Sigmoid colon (tissue), 7 donors: Measurements from ENCODE around the gene TLNRD1. TPM values are rescaled to one million over a fixed set of nuclear protein-coding genes. Genes with fewer than 3 reads are reported as not detected.

ENCODE experiments used
- DNase-seq: peaks from one replicate; pipeline ENCODE4 v3.0.0-alpha.2; 2019
- H3K27ac ChIP-seq, 4 donors: fragments of 200-600 bp; sonication (generic); one replicate each; pipeline ENCODE4 v1.5.1; 2016 to 2019; ENCODE audit warnings: mild to moderate bottlenecking in 1 of 4
- H3K27me3 ChIP-seq, 3 donors: fragments of 200-600 bp; sonication (generic); one replicate each; pipeline ENCODE4 v1.5.1; 2019; ENCODE audit warnings: mild to moderate bottlenecking in 1 of 3
- H3K36me3 ChIP-seq, 4 donors: fragments of 200-600 bp; sonication (generic); one replicate each; pipeline ENCODE4 v1.5.1; 2016 to 2019
- H3K4me1 ChIP-seq, 4 donors: fragments of 200-600 bp; sonication (generic); one replicate each; pipeline ENCODE4 v1.5.1; 2017 to 2019
- H3K4me3 ChIP-seq, 4 donors: fragments of 200-600 bp; sonication (generic); one replicate each; pipeline ENCODE4 v1.5.1; 2017 to 2019; ENCODE audit warnings: mild to moderate bottlenecking in 2 of 4, moderate library complexity in 1 of 4
- H3K9me3 ChIP-seq, 4 donors: fragments of 200-600 bp in 3 of 4; sonication (generic) in 3 of 4; one replicate each; pipeline versions ENCODE4 v1.5.1 to v1.6.1; 2013 to 2019
- EP300 ChIP-seq, 4 donors: sonication (generic); formaldehyde crosslinking; IDR thresholded peaks; one replicate each; pipeline ENCODE4 v1.6.1; 2017; ENCODE audit warnings: antibody characterized with exemption in 4 of 4
- POLR2A ChIP-seq, 2 donors: fragments of 450-650 bp; IDR thresholded peaks; one replicate each; pipeline ENCODE4 v1.6.1; 2016; ENCODE audit warnings: antibody characterized with exemption in 2 of 2, mild to moderate bottlenecking in 2 of 2, moderate library complexity in 2 of 2
- POLR2AphosphoS5 ChIP-seq, 4 donors: sonication (generic); formaldehyde crosslinking; IDR thresholded peaks; one replicate each; pipeline ENCODE4 v1.6.1; 2017; ENCODE audit warnings: antibody characterized with exemption in 4 of 4
- WGBS, 2 donors: extraction: QIAGEN DNeasy Blood & Tissue Kit; methylation state at CpG; one replicate each; pipeline ENCODE4 v1.1.7; 2013; 5-methylcytosine and 5-hydroxymethylcytosine counted together
- intact Hi-C: fragments of 100-400 bp; cut with DNase I; formaldehyde crosslinking; loops from one replicate; pipeline ENCODE4 v1.15.1; 2023
- polyA plus RNA-seq, 3 donors: library from polyadenylated mRNA; stranded (reverse); fragments of 200-250 nt; gene quantifications; one replicate each; pipeline ENCODE4 v1.2.3, GENCODE V29; 2013
- total RNA-seq, 4 donors: library from RNA; depleted of rRNA; stranded (reverse); fragments of >200 nt; gene quantifications; one replicate each; pipeline ENCODE4 v1.1.0, GENCODE V29; 2016
- TF ChIP-seq, protein P1 (sequence below), 4 experiments: fragments of 450-650 bp in 3 of 4; fragments of 200-600 bp in 1 of 4; IDR thresholded peaks; one replicate each; pipeline ENCODE4 v1.5.1; 2016 to 2019; ENCODE audit warnings: antibody characterized with exemption in 4 of 4, mild to moderate bottlenecking in 3 of 4, moderate library complexity in 2 of 4
- donor health status: healthy with polysubstance abuse.
- donor health status: Bipolar disorder and iron deficiency.
- donor health status: healthy.

TLNRD1 gene
- total and polyA plus RNA-seq, 7 donors = 6.6 to 18.3 (median 12.5) TPM

- H3K4me1 ChIP-seq = peaks cover 0 to 22% (median 10%) of the 10 kb centered on the region in 4 donors
- intact Hi-C loops = no loop called here
- H3K4me3 ChIP-seq = no peak overlapping the region
- H3K9me3 ChIP-seq = no peaks in the 10 kb centered on the region
- H3K27ac ChIP-seq = no peak overlapping the region
- H3K27me3 ChIP-seq = no peaks in the 10 kb centered on the region
- no peak for DNase-seq
- H3K36me3 ChIP-seq = no peaks in the 10 kb centered on the region
- WGBS, 2 donors = 87 to 94% methylated on average over 14 of the region's 14 CpGs
- no peak for TF ChIP-seq EP300 (IDR thresholded peaks at IDR 0.05)
- no peak for TF ChIP-seq POLR2A (IDR thresholded peaks at IDR 0.05)
- TF ChIP-seq, protein P1, sequence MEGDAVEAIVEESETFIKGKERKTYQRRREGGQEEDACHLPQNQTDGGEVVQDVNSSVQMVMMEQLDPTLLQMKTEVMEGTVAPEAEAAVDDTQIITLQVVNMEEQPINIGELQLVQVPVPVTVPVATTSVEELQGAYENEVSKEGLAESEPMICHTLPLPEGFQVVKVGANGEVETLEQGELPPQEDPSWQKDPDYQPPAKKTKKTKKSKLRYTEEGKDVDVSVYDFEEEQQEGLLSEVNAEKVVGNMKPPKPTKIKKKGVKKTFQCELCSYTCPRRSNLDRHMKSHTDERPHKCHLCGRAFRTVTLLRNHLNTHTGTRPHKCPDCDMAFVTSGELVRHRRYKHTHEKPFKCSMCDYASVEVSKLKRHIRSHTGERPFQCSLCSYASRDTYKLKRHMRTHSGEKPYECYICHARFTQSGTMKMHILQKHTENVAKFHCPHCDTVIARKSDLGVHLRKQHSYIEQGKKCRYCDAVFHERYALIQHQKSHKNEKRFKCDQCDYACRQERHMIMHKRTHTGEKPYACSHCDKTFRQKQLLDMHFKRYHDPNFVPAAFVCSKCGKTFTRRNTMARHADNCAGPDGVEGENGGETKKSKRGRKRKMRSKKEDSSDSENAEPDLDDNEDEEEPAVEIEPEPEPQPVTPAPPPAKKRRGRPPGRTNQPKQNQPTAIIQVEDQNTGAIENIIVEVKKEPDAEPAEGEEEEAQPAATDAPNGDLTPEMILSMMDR (IDR thresholded peaks at IDR 0.05) = no peak
Measured at GRCh38 chr15:81037952-81038743, 37.4 kb downstream of the TLNRD1 start.

DNA sequence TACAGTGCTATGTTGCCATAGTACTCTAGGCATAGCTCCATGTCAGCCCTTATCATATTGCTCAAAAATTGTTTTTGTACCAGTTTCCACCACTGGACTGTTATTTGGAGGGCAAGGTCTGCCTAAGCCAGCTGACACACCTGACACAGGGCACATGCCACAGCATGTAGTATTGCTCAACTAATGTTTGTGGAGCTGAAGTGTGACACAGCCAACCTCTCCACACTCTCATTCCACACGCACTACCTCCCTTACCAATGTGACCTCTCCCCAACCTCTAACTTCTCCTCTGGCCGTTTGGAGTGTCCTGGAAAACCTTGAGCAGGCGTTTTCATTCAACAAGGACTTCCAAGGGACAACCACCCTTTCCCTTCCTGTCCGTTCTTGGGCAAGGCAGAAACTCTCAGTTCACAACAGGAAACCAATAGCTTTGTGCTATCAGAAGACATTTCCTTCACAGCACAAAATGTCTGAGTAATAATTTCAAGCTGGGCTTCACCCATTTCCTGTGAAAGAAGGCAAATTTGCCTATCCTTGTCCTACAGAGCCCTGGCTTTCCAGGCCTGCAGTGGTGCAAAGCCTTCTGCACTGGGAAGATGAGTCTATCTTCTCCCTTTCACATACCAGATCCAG is 38.4 kb downstream of the TLNRD1 start:
- WGBS, 2 donors = 44 to 47% methylated on average over 4 of the region's 4 CpGs
- H3K4me3 ChIP-seq = no peak overlapping the region
- no peaks in the 10 kb centered on the region for H3K36me3 ChIP-seq
- no peaks in the 10 kb centered on the region for H3K27me3 ChIP-seq
- no peaks in the 10 kb centered on the region for H3K9me3 ChIP-seq
- H3K4me1 ChIP-seq = peaks cover 0 to 13% (median 4%) of the 10 kb centered on the region in 4 donors
- DNase-seq = no peak
- intact Hi-C loops = no loop called here
- H3K27ac ChIP-seq = no peak overlapping the region
- TF ChIP-seq EP300 (IDR thresholded peaks at IDR 0.05) = no peak
- TF ChIP-seq, protein P1 (IDR thresholded peaks at IDR 0.05) = no peak
- no peak for TF ChIP-seq POLR2A (IDR thresholded peaks at IDR 0.05)
- no peak for TF ChIP-seq POLR2AphosphoS5 (IDR thresholded peaks at IDR 0.05)

DNA sequence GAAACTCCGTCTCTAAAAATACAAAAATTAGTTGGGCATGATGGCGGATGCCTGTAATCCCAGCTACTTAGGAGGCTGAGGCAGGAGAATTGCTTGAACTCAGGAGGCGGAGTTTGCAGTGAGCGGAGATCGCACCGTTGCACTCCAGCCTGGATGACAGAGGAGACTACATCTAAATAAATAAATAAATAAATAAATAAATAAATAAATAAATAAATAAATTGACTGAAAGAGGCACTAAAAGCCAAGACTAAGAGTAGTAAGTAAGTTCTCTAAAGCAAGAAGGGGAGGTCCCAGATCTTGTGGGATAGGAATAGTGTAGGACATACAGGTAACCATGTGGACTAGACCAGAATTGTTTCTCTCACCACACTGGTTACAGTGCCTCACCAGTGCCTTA is 40.0 kb downstream of the TLNRD1 start:
- H3K4me1 ChIP-seq = peaks cover 0 to 12% (median 4%) of the 10 kb centered on the region in 4 donors
- no peak overlapping the region for H3K4me3 ChIP-seq
- H3K9me3 ChIP-seq = no peaks in the 10 kb centered on the region
- H3K36me3 ChIP-seq = no peaks in the 10 kb centered on the region
- intact Hi-C loops = no loop called here
- DNase-seq = no peak
- H3K27ac ChIP-seq = no peak overlapping the region
- no peak for TF ChIP-seq EP300 (IDR thresholded peaks at IDR 0.05)
- TF ChIP-seq, protein P1 (IDR thresholded peaks at IDR 0.05) = no peak
- TF ChIP-seq POLR2AphosphoS5 (IDR thresholded peaks at IDR 0.05) = no peak
- no peak for TF ChIP-seq POLR2A (IDR thresholded peaks at IDR 0.05)
- H3K27me3 ChIP-seq = no peaks in the 10 kb centered on the region
- WGBS, 2 donors = 91 to 98% methylated on average over 6 of the region's 6 CpGs

DNA sequence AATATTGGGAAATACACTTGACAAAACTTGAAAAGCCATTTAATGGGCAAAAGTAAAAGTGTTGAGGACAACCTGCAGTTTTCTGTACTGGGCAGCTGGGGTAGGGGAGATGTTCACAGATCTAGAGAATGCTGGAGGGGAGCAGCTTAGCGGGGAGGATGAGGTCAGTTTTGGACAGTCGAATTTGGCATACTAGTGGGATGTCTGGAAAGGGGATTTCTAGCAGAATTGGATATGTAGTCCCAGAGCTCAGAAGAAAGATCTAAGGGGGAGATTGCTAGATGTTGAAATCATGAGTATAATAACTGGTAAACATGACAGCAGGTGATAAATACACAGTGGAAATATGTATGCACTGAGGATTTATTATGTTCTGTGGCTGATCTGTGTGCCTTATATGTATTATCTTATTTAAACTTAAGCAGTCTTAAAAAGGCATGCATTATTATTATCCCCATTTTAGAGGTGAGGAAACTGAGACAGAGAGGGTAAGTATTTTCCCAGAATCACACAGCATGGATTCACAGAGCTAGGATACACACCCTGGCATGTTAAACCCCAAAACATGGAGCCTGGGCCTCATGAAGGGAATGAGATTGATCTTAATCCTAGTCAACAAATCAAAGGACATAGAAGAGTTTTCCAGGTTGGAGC is 42.7 kb downstream of the TLNRD1 start:
- intact Hi-C loops = no loop called here
- Histone ChIP-seq H3K36me3 (no peaks in the 10 kb centered on the region), H3K4me3 (no peak overlapping the region), H3K27me3 (no peaks in the 10 kb centered on the region), H3K27ac (no peak overlapping the region), H3K9me3 (peaks cover 0 to 3% (median 0%) of the 10 kb centered on the region in 4 donors), H3K4me1 (no peaks in the 10 kb centered on the region)
- TF ChIP-seq EP300 (IDR thresholded peaks at IDR 0.05) = no peak
- TF ChIP-seq POLR2A (IDR thresholded peaks at IDR 0.05) = no peak
- DNase-seq = no peak
- WGBS, 2 donors = 90 to 92% methylated on average over 2 of the region's 2 CpGs

GRCh38 chr15:81043935-81044575 is 43.3 kb downstream of the TLNRD1 start:
- H3K4me3 ChIP-seq = no peak overlapping the region
- H3K9me3 ChIP-seq = peaks cover 0 to 3% (median 0%) of the 10 kb centered on the region in 4 donors
- 87 to 89% methylated on average over 6 of the region's 6 CpGs for WGBS, 2 donors
- no peak overlapping the region for H3K27ac ChIP-seq
- DNase-seq = no peak
- H3K4me1 ChIP-seq = no peaks in the 10 kb centered on the region
- TF ChIP-seq, protein P1 (IDR thresholded peaks at IDR 0.05) = no peak
- TF ChIP-seq POLR2AphosphoS5 (IDR thresholded peaks at IDR 0.05) = no peak
- no peaks in the 10 kb centered on the region for H3K36me3 ChIP-seq
- no peaks in the 10 kb centered on the region for H3K27me3 ChIP-seq
- intact Hi-C loops = no loop called here
